Measurements from ENCODE around the gene REC8. TPM values are rescaled to one million over a fixed set of nuclear protein-coding genes. Genes with fewer than 3 reads are reported as not detected.

Gene REC8
- polyA plus RNA-seq, 4 donors: 23.0 to 135 (median 40.7) TPM

GRCh38 chr14:24228902-24229301 lies 57.0 kb downstream of the REC8 start:
- no peak for FAIRE-seq
- no peak overlapping the region for H3K27ac ChIP-seq (ENCODE audit: low read depth in 1 of 3, low read length in 2 of 3)
- DNase-seq: no peak
- 0 to 60% (median 5%) methylated on average over 1 of the region's 1 CpG for WGBS, 3 donors
- H3K4me3 ChIP-seq (ENCODE audit: low read depth in 1 of 3, low read length in 3 of 3): no peak overlapping the region
- H3K27me3 ChIP-seq (ENCODE audit: control insufficient read depth in 3 of 3, insufficient read depth in 3 of 3, low read length in 3 of 3): no peaks in the 10 kb centered on the region
- H3K36me3 ChIP-seq (ENCODE audit: control insufficient read depth in 3 of 3, insufficient read depth in 2 of 3, low read depth in 1 of 3, low read length in 3 of 3): peaks cover 0 to 24% (median 0%) of the 10 kb centered on the region in 3 donors
- H3K9me3 ChIP-seq (ENCODE audit: control insufficient read depth in 2 of 2, insufficient read depth in 1 of 2, low read depth in 1 of 2, low read length in 1 of 2): no peaks in the 10 kb centered on the region
- peaks cover 2 to 11% (median 9%) of the 10 kb centered on the region in 3 donors for H3K4me1 ChIP-seq (ENCODE audit: control insufficient read depth in 3 of 3, insufficient read depth in 2 of 3, low read depth in 1 of 3, low read length in 2 of 3)

Other genes starting within 250 kb of the REC8 start
- 100 to 1,000 TPM in 3 of 4 donors, 10 to 100 TPM in 1; 61.6 to 163 (median 135) TPM for gene DHRS4, start 218.3 kb upstream of the REC8 start, polyA plus RNA-seq
- 100 to 1,000 TPM in 3 of 4 donors, 10 to 100 TPM in 1; 34.8 to 162 (median 107) TPM for gene DHRS4L2, start 183.2 kb upstream of the REC8 start, polyA plus RNA-seq
- 1 to 10 TPM in 2 of 4 donors, under 1 TPM in 2; 0.81 to 1.4 (median 1.1) TPM for gene CARMIL3, start 120.1 kb upstream of the REC8 start, polyA plus RNA-seq
- 10 to 100 TPM in 1 of 4 donors, 1 to 10 TPM in 2, under 1 TPM in 1; 0.03 to 10.7 (median 4.2) TPM for gene CPNE6, start 100.5 kb upstream of the REC8 start, polyA plus RNA-seq
- 100 to 1,000 TPM; 197 to 870 (median 304) TPM for gene PCK2, start 77.8 kb upstream of the REC8 start, polyA plus RNA-seq
- gene DCAF11, start 57.3 kb upstream of the REC8 start, polyA plus RNA-seq: 100 to 1,000 TPM in 2 of 4 donors, 10 to 100 TPM in 2; 72.1 to 122 (median 93.3) TPM
- gene NRL, start 57.1 kb upstream of the REC8 start, polyA plus RNA-seq: 1 to 10 TPM; 1.5 to 4.0 (median 2.7) TPM
- gene FITM1, start 41.4 kb upstream of the REC8 start, polyA plus RNA-seq: 1 to 10 TPM; 2.4 to 5.8 (median 4.1) TPM
- gene PSME1, start 35.9 kb upstream of the REC8 start, polyA plus RNA-seq: 100 to 1,000 TPM; 307 to 576 (median 467) TPM
- 10 to 100 TPM; 27.2 to 74.7 (median 41.3) TPM for gene EMC9, start 30.5 kb upstream of the REC8 start, polyA plus RNA-seq
- gene PSME2, start 25.5 kb upstream of the REC8 start, polyA plus RNA-seq: 100 to 1,000 TPM; 175 to 997 (median 644) TPM
- 10 to 100 TPM; 33.7 to 83.0 (median 48.9) TPM for gene RNF31, start 24.6 kb upstream of the REC8 start, polyA plus RNA-seq
- 10 to 100 TPM; 36.9 to 90.9 (median 63.3) TPM for gene IRF9, start 10.8 kb upstream of the REC8 start, polyA plus RNA-seq
- gene IPO4, start 16.7 kb downstream of the REC8 start, polyA plus RNA-seq: 10 to 100 TPM in 2 of 4 donors, 1 to 10 TPM in 2; 3.2 to 24.4 (median 12.5) TPM
- gene TM9SF1, start 23.4 kb downstream of the REC8 start, polyA plus RNA-seq: 10 to 100 TPM in 2 of 4 donors, 1 to 10 TPM in 2; 6.9 to 56.1 (median 23.9) TPM
- 1 to 10 TPM in 1 of 4 donors, under 1 TPM in 1, not detected in 2; 0.04 to 6.9 TPM for gene TSSK4, start 33.6 kb downstream of the REC8 start, polyA plus RNA-seq
- gene CHMP4A, start 41.4 kb downstream of the REC8 start, polyA plus RNA-seq: 100 to 1,000 TPM in 1 of 4 donors, 10 to 100 TPM in 3; 70.0 to 121 (median 94.9) TPM
- 10 to 100 TPM; 18.8 to 31.1 (median 21.4) TPM for gene MDP1, start 44.0 kb downstream of the REC8 start, polyA plus RNA-seq
- gene NEDD8, start 60.3 kb downstream of the REC8 start, polyA plus RNA-seq: 100 to 1,000 TPM; 182 to 225 (median 205) TPM
- gene GMPR2, start 60.8 kb downstream of the REC8 start, polyA plus RNA-seq: 10 to 100 TPM; 57.4 to 94.1 (median 76.0) TPM
- gene TINF2, start 70.5 kb downstream of the REC8 start, polyA plus RNA-seq: 10 to 100 TPM; 33.0 to 42.4 (median 35.8) TPM
- 1 to 10 TPM; 1.5 to 3.4 (median 1.7) TPM for gene TGM1, start 91.1 kb downstream of the REC8 start, polyA plus RNA-seq
- 10 to 100 TPM; 25.3 to 58.6 (median 36.0) TPM for gene RABGGTA, start 99.5 kb downstream of the REC8 start, polyA plus RNA-seq
- gene DHRS1, start 127.7 kb downstream of the REC8 start, polyA plus RNA-seq: 10 to 100 TPM; 45.2 to 95.7 (median 66.5) TPM
- gene NOP9, start 127.8 kb downstream of the REC8 start, polyA plus RNA-seq: 10 to 100 TPM in 3 of 4 donors, 1 to 10 TPM in 1; 9.7 to 22.5 (median 16.0) TPM
- 100 to 1,000 TPM in 2 of 4 donors, 10 to 100 TPM in 2; 31.2 to 273 (median 139) TPM for gene CIDEB, start 135.9 kb downstream of the REC8 start, polyA plus RNA-seq
- gene LTB4R2, start 138.1 kb downstream of the REC8 start, polyA plus RNA-seq: 1 to 10 TPM in 3 of 4 donors, under 1 TPM in 1; 0.89 to 4.7 (median 2.3) TPM
- 10 to 100 TPM in 2 of 4 donors, 1 to 10 TPM in 2; 5.1 to 37.0 (median 15.8) TPM for gene LTB4R, start 139.4 kb downstream of the REC8 start, polyA plus RNA-seq
- 10 to 100 TPM in 1 of 4 donors, 1 to 10 TPM in 3; 3.4 to 16.4 (median 6.1) TPM for gene ADCY4, start 163.0 kb downstream of the REC8 start, polyA plus RNA-seq
- 10 to 100 TPM; 16.7 to 58.6 (median 33.6) TPM for gene RIPK3, start 167.9 kb downstream of the REC8 start, polyA plus RNA-seq
- gene NFATC4, start 196.1 kb downstream of the REC8 start, polyA plus RNA-seq: 10 to 100 TPM; 11.2 to 45.1 (median 29.1) TPM
- 10 to 100 TPM in 1 of 4 donors, 1 to 10 TPM in 1, under 1 TPM in 2; 0.22 to 53.2 (median 3.9) TPM for gene NYNRIN, start 226.9 kb downstream of the REC8 start, polyA plus RNA-seq